Measurements from ENCODE around the gene BRAF. TPM values are rescaled to one million over a fixed set of nuclear protein-coding genes. Genes with fewer than 3 reads are reported as not detected.

The BRAF gene
- total RNA-seq, 1 donor from 2014 or later: 13.3 TPM

GRCh38 chr7:140911746-140912145 lies 13.0 kb downstream of the BRAF start:
- no peak for DNase-seq (ENCODE audit: low read depth)

GRCh38 chr7:140909476-140910161 lies 15.1 kb downstream of the BRAF start:
- no peak overlapping the region for H3K4me3 ChIP-seq (ENCODE audit: low read depth, low read length)
- no peak for DNase-seq (ENCODE audit: low read depth)
- H3K27me3 ChIP-seq (ENCODE audit: control insufficient read depth, insufficient read depth, low read length): no peaks in the 10 kb centered on the region
- no peaks in the 10 kb centered on the region for H3K36me3 ChIP-seq (ENCODE audit: control insufficient read depth, insufficient read depth, low read length)
- no peak for TF ChIP-seq CTCF (IDR thresholded peaks at IDR 0.05; ENCODE audit: insufficient read depth, low read length, poor library complexity, severe bottlenecking)

More at GRCh38 chr7:140911746-140912145, 13.0 kb downstream of the BRAF start:
- no peak for TF ChIP-seq CTCF (IDR thresholded peaks at IDR 0.05; ENCODE audit: insufficient read depth, low read length, poor library complexity, severe bottlenecking)
- no peaks in the 10 kb centered on the region for H3K36me3 ChIP-seq (ENCODE audit: control insufficient read depth, insufficient read depth, low read length)
- no peak overlapping the region for H3K4me3 ChIP-seq (ENCODE audit: low read depth, low read length)
- no peaks in the 10 kb centered on the region for H3K27me3 ChIP-seq (ENCODE audit: control insufficient read depth, insufficient read depth, low read length)

GRCh38 chr7:140908361-140908760 lies 16.4 kb downstream of the BRAF start:
- TF ChIP-seq CTCF (IDR thresholded peaks at IDR 0.05; ENCODE audit: insufficient read depth, low read length, poor library complexity, severe bottlenecking): no peak
- Histone ChIP-seq H3K36me3 (ENCODE audit: control insufficient read depth, insufficient read depth, low read length) (no peaks in the 10 kb centered on the region), H3K4me3 (ENCODE audit: low read depth, low read length) (no peak overlapping the region), H3K27me3 (ENCODE audit: control insufficient read depth, insufficient read depth, low read length) (no peaks in the 10 kb centered on the region)
- DNase-seq (ENCODE audit: low read depth): no peak

GRCh38 chr7:140903741-140904480 lies 20.8 kb downstream of the BRAF start:
- H3K36me3 ChIP-seq (ENCODE audit: control insufficient read depth, insufficient read depth, low read length): no peaks in the 10 kb centered on the region
- no peak for TF ChIP-seq CTCF (IDR thresholded peaks at IDR 0.05; ENCODE audit: insufficient read depth, low read length, poor library complexity, severe bottlenecking)
- H3K27me3 ChIP-seq (ENCODE audit: control insufficient read depth, insufficient read depth, low read length): no peaks in the 10 kb centered on the region
- no peak for DNase-seq (ENCODE audit: low read depth)
- no peak overlapping the region for H3K4me3 ChIP-seq (ENCODE audit: low read depth, low read length)

- Histone ChIP-seq H3K27me3 (ENCODE audit: control insufficient read depth, insufficient read depth, low read length) (no peaks in the 10 kb centered on the region), H3K4me3 (ENCODE audit: low read depth, low read length) (no peak overlapping the region), H3K36me3 (ENCODE audit: control insufficient read depth, insufficient read depth, low read length) (no peaks in the 10 kb centered on the region)
- no peak for TF ChIP-seq CTCF (IDR thresholded peaks at IDR 0.05; ENCODE audit: insufficient read depth, low read length, poor library complexity, severe bottlenecking)
- DNase-seq (ENCODE audit: low read depth): no peak
These were observed 22.3 kb downstream of the BRAF start for GRCh38 chr7:140902303-140902953.
